HG02973 (cell line): ENCODE data around the gene ZNF407.

ENCODE experiments used
- ATAC-seq: cut with Tn5 transposase; IDR thresholded peaks from one replicate; pipeline ENCODE4 v1.9.1; 2021; ENCODE audit warnings: moderate library complexity; ENCODE audit not compliant: unreplicated experiment

Gene ZNF407

DNA sequence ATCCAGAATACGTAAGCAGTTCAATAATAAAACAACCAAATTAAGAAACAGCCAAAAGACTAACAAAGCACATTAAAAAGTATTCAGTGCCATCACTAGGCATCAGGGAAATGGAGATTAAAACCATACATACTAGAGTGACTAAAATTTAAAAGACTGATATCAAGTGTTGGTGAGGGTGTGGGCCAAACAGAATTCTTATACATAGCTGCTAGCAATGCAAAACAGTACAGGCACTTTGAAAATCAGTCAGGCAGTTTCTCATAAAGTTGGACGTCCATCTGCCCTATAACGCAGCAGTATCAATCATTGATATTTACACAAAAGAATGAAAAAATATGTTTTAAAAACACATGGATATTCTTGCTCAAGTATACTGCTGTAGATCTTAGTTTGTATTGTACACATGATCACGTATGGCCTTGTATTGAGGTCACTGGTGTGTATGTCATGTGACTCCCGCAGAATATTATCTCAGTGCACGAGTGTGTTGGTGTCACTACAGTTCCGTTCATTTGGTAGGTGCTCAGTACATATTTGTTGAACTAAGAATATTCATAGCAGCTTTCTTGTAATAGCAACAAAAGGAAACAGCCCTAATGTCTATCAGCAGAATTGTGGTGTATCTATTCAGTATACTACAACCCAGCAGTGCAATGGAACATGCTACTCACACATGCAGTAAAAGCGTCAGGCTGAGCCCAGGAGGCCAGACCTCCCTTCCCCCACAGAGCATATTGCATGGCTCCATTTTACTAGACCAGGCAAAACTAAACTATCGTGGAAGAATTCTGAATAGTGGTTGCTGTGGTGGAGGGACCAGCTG, 28.6 kb downstream of the ZNF407 start:
- no peak for ATAC-seq

DNA sequence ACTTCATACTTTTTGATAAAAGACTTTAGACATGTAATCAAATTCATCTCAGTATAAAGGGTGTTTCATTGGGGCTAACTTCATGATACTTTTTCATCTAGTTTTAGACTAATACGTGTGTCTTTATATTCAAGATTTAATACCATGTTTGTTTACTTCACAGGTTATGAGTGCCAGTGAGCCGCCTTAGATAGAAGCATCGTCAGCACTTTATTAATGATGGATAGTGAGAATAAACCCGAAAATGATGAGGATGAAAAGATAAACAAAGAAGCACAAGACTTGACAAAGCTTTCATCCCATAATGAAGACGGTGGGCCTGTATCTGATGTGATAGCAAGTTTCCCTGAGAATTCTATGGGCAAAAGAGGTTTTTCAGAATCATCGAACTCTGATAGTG, 33.1 kb downstream of the ZNF407 start:
- no peak for ATAC-seq

DNA sequence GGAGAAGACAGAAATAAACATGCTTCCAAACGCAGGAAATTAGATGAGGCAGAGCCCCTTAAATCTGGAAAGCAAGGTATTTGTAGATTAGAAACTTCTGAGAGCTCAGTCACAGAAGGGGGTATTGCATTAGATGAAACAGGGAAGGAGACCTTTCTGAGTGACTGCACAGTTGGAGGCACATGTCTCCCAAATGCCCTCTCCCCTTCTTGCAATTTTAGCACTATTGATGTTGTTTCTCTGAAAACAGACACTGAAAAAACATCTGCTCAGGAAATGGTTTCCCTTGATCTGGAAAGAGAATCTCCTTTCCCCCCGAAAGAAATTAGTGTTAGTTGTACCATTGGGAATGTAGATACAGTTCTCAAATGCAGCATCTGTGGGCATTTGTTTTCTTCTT, 33.5 kb downstream of the ZNF407 start:
- no peak for ATAC-seq

DNA sequence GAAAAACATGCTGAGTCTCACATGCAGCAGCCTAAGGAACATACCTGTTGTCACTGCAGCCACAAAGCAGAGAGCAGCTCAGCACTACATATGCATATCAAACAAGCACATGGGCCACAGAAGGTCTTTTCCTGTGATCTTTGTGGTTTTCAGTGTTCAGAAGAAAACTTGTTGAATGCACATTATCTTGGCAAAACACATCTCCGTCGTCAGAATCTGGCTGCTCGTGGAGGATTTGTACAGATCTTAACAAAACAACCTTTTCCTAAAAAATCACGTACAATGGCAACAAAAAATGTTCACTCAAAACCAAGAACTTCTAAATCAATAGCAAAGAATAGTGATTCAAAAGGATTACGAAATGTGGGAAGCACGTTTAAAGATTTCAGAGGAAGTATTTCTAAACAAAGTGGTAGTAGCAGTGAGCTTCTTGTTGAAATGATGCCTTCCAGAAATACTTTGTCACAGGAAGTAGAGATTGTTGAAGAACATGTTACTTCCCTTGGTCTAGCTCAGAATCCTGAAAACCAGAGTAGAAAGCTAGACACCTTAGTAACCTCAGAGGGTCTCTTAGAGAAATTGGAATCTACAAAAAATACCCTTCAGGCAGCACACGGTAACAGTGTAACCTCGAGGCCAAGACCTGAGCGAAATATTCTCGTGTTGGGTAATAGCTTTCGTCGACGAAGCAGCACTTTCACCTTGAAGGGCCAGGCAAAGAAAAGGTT, 34.1 kb downstream of the ZNF407 start:
- ATAC-seq = no peak

DNA sequence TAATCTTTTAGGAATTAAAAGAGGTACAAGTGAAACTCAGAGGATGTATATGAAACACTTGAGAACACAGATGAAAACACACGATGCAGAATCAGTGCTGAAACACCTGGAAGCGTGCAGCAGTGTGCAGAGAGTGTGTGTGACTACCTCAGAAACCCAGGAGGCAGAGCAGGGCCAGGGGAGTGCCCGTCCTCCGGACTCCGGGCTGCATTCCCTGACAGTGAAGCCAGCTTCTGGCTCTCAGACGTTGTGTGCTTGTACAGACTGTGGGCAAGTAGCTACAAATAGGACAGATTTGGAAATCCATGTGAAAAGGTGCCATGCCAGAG, 34.6 kb downstream of the ZNF407 start:
- ATAC-seq = no peak

DNA sequence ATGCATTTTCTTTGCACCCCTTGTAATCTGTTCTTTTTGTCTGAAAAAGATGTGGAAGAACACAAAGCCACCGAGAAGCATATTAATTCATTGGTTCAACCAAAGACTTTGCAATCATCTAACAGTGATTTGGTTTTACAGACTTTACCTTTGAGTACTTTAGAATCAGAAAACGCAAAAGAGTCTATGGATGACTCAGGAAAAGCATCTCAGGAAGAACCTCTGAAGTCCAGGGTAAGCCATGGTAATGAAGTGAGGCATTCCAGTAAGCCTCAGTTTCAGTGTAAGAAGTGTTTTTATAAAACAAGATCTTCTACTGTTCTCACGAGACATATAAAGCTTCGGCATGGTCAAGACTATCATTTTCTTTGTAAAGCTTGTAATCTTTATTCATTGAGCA, 35.2 kb downstream of the ZNF407 start:
- ATAC-seq = no peak

DNA sequence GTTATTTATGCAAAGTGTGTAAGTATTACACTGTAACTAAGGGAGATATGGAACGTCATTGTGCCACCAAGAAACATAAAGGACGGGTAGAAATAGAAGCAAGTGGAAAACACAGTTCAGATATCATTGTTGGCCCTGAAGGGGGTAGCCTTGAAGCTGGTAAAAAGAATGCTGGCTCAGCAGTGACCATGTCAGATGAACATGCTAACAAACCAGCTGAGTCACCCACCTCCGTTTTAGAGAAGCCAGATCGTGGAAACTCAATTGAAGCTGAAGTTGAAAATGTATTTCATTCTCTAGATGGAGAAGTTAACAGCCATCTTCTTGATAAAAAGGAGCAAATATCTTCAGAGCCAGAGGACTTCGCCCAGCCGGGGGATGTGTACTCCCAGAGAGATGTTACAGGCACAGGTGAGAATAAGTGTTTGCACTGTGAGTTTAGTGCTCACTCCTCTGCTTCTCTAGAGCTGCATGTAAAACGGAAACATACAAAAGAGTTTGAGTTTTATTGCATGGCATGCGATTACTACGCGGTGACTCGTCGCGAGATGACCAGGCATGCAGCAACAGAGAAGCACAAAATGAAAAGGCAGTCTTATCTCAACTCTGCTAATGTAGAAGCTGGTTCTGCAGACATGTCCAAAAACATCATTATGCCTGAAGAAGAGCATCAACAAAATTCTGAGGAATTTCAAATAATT, 36.1 kb downstream of the ZNF407 start:
- no peak for ATAC-seq

DNA sequence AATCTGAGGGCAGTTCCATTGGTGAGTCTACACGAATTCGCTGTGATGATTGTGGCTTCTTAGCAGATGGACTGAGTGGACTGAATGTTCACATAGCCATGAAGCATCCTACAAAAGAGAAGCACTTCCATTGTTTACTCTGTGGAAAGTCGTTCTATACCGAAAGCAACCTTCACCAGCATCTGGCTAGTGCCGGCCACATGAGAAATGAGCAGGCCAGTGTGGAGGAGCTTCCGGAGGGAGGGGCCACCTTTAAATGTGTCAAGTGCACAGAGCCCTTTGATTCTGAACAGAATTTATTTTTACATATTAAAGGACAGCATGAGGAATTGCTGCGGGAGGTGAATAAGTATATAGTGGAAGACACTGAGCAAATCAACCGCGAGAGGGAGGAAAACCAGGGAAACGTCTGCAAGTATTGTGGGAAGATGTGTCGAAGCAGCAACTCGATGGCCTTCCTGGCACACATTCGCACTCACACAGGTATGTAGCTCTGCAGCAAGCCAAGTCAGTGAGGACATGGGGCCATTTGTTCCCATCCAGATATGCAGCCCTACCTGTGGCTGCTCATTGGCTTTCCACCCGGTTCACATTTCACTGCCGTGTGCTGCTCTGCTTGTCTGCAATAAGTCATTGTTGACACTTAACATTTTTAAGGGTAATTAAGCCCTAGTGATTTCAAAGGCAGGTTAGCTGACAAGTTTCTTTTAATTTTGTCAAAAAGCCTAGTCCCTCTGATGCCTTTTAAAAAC, 37.7 kb downstream of the ZNF407 start:
- no peak for ATAC-seq

DNA sequence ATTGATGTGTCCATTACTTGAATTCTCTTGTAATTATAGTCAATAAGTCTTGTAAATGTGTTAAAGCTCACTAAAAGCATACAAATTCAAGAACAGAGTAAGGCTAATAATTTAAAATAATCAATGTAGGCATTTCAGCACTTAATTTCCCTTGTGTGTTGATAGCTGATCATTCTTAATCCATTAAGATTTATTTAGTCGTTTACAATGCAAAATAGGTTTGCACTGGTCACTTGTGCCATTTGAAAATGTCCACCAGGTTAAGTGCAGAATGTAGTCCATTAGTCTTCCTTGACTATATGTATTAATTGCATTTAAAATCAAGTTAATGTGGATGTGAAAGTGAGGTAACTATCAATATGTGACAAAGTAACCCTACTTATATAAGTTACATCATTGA, 39.4 kb downstream of the ZNF407 start:
- ATAC-seq = no peak

DNA sequence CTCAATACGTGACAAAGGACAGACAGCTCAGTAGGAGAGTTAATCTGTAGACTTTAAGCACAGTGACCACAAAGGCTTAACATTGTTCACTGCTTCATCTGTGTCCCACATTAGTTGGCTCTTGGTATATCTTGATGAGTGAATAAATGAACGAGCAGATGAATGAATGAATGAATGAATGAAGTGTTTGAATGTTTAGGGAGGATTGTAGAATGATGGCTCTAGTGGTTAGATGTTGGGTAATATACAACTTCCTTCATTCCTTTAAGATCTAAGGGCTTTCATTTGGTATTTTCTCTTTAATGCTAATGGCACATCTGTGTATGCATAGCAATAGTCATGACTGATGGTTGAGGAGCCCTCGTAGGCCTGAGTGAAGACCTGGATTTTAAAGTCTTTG, 40.5 kb downstream of the ZNF407 start:
- no peak for ATAC-seq

DNA sequence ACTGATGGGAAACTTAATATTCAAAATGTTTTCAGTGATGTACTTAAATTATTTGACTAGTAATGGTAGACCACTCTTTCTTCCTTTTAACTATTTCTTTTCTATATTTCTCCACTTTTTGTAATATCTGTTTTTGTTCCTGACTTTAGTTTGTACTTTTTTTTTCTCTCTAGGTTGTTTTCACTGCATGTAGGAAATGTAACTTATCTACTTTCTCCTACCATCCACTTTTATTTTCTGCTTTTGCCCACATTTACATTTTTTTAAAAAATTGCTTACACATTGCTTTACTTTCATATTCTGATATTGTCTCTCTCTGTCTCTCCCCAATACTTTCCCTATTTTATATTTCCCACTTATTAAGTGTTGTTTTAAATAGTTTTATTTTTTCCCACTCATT, 47.0 kb downstream of the ZNF407 start:
- ATAC-seq = no peak

DNA sequence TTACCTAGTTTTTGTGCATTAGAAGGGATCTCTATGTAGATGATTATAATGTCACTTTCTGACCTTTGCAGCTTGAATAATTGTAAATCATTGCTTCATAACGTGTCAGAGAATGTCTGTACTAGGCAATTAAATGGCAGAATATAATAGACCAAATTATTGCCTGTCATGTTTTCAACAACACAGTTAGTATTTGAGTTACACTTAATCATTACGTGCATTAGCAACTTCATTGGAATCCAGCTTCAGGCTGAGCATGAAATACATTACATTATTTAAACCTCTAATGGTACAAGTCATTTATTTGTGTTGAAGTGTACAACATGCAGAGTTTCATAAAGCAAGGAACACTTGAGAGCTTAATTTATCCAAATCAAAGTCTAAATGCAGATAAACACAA, 48.0 kb downstream of the ZNF407 start:
- no peak for ATAC-seq

DNA sequence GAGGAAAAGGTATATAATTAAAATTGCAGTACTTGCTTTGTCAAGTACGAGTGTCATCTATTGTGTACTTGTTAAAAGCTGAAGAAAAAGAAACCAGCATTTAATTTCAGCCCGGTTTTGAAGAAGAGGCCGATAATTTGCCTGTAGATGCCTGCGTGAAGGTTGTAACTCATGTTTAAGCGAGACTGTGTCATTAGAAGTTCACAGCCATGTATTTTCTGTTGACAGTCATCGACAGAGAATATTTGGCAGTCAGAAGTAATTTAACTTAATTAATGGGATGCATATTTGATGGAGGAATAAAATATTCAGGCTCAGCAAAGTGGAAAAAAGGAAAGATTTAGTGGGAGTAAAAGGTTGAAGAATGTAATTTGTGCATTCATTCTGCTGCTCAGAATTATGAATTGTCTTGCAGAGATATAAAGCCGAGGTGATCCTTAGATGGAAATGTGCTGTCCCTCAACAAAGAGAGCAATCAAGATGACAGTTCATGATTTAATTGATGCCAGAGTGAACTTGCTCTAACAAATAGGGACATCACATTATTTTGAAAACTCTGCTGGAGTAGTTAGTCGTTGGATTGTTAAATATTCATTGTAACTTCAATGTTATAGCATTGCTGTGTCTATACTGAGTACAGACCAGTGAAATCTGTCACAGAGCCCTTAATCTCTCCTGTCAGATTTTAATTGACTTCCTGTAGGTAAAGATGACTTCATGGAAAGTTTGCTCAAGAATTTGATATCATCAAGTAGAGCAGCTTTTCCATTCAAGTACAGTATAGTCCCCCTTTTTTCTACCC, 53.9 kb downstream of the ZNF407 start:
- no peak for ATAC-seq

DNA sequence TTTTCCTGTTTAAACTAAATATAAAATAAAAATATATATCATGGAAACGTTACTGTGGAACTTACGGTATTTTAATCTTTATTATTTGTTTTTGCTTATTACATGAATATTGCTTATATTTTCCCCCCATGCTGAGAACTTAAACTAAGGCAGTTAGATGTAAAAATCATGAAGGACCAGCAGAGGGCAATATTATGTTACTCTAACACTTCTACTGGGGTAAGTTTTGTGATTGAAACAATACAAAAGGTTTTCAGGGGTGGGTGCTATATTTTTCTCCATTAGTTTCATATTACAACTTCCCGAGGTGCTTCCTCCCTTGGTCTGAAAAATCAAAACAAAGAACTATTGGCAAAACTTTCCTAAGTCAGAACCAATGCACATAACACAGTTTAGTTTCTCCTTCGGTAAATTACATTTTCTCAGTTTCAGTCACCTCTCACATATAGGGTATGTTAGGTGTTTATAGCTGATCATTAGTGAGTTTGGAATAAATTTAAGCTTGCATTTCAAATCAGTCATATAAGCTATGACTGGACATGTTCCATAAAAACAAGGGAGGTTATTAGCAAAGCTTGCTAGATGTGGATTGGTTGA, 54.8 kb downstream of the ZNF407 start:
- ATAC-seq = no peak

DNA sequence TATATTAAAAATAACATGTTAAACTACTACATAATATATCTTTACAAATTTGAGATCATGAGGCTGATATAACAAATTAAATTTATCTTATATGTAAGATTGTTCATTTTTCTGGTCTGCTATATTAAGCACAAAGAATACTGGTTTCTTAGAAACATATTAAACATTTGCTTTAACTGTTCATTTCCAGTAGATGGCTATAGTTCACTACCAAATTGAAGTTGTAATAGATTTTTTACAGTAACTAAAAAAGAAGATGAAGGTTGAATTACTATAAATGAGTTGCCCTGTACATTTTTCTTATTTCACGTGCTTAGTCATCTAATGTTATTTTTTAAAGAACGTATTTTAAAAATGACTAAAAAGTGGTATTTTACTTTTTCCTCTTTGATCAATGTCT, 57.0 kb downstream of the ZNF407 start:
- ATAC-seq = no peak

DNA sequence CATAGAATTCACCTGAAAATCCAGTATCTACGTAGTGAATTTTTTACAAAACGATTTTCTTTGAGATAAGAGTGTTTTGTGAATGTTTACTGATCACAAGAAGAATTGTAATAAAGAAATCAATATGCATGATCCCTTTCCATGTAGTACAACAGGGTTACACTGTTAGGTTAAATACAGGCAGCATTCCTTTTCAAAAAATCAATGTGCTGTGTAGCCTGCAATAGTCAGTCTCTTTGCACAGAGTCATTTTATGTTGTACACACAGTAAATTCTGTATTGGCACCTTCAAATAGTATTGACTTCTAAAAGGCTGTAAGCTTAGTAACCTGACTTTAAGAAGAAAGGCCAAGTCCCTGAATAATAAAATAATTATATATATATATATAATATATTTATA, 63.3 kb downstream of the ZNF407 start:
- no peak for ATAC-seq

DNA sequence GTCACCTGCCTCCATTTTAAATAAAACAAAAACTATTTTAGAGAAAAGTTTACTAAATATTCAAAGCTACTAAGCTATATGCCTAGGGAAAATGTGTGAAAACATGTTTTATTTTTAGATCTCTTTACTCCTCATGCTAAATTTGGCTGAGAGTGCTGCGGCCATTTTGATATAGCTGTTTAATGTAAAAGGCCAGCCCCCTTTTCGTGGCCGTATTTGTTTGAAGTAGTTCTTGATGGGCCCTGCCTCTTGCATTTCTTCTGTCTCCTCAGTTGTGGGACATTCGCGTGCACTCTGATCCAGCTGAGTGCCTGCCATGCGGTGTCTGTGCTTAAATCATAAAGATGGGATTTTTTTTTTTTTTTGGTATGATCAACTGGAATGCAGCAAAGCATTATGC, 64.0 kb downstream of the ZNF407 start:
- no peak for ATAC-seq

DNA sequence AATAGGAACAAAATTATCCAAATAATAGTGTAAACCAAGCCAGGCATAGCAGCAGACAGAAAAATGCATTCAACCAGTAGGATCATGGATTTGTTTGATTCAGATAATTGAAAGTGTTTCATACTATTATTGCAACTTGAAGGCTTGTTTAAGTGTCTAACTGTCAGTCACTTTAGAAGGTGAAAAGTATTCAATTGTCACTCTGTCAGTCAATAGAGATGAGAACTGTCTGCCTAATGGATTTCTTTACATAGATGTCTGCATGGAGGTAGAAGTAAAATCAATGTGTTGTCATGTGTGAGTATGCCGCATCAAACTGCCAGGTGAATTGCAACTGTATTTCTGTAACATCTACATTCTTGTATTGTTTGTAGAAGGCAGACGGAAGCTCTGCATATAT, 65.0 kb downstream of the ZNF407 start:
- no peak for ATAC-seq

DNA sequence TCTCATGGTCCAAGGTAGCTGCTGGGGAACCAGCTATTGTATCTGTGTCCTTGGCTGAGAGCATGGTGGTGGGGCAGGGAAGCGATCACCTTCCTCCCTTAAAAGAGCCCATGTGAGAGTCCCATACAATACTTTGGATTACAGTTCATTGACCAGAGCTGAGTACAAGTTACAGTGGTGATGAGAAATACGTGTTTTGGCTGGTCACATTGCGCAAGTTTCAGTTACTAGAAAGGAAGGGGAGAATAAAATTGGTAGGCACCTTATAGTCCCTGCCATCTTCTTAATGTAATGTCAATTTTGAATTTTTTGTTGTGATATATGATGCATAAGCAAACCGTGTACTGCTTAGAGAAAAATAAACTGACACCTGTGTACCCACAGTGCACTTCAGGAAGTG, 67.7 kb downstream of the ZNF407 start:
- no peak for ATAC-seq

DNA sequence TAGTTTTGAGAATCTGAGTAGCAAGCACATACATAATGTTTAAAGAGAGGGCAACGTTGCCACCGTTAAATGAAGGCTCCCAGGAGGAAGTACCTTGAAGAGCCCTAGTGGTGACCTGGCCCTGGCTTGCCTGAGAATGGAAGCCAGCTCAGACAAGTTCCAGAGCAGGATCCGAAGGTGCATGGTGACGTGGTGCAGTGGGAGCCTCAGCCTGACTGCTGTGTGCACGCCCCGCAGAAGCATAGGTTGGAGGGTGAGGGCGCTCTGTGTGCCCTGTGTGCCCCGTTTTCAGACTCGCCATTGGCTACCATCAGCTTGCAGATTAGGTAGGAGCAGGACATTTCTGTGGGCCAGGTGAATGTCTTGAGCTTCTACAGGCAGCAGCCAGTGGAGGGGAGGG, 68.2 kb downstream of the ZNF407 start:
- ATAC-seq = no peak
